HEK293T (cell line): ENCODE data around the gene LAMB1.
A peak's percentile ranks its signal among the peaks of the same experiment; 100 is the strongest.

Experiments
- CTCF ChIA-PET: fragments of 350-600 bp; formaldehyde crosslinking; extraction: SDS; loops from one replicate; lab custom pipeline; 2021; ENCODE audit warnings: antibody characterized with exemption, inconsistent platforms; lab: Yijun Ruan, JAX
- POLR2A ChIA-PET: fragments of 350-600 bp; formaldehyde crosslinking; extraction: SDS; loops from one replicate; lab custom pipeline; 2020; ENCODE audit warnings: antibody characterized with exemption, inconsistent platforms; lab: Yijun Ruan, JAX
- DNase-seq: peaks from one replicate; pipeline ENCODE4 v3.0.0; 2012; ENCODE audit warnings: mixed read lengths; ENCODE audit errors: extremely low spot score
- ARNT ChIP-seq: fragments of 450-650 bp; IDR thresholded peaks from 2 replicates; pipeline ENCODE4 v1.6.1; 2017; ENCODE audit warnings: mild to moderate bottlenecking
- BHLHE40 ChIP-seq: fragments of 450-650 bp; IDR thresholded peaks from 2 replicates; pipeline ENCODE4 v1.6.1; 2016; ENCODE audit warnings: mild to moderate bottlenecking, moderate library complexity, borderline replicate concordance
- CTBP1 ChIP-seq: fragments of 450-650 bp; IDR thresholded peaks from 2 replicates; pipeline ENCODE4 v1.6.1; 2016; ENCODE audit warnings: borderline replicate concordance
- ELF4 ChIP-seq: fragments of 450-650 bp; IDR thresholded peaks from 2 replicates; pipeline ENCODE4 v1.6.1; 2017; ENCODE audit warnings: antibody characterized with exemption
- FOXA1 ChIP-seq: fragments of 450-650 bp; IDR thresholded peaks from 2 replicates; pipeline ENCODE4 v1.6.1; 2016; ENCODE audit warnings: mild to moderate bottlenecking
- FOXK2 ChIP-seq: fragments of 450-650 bp; IDR thresholded peaks from 2 replicates; pipeline ENCODE4 v1.6.1; 2016; ENCODE audit warnings: mild to moderate bottlenecking
- FOXM1 ChIP-seq: fragments of 450-650 bp; IDR thresholded peaks from 2 replicates; pipeline ENCODE4 v1.6.1; 2017; ENCODE audit warnings: mild to moderate bottlenecking, borderline replicate concordance
- HDGF ChIP-seq: fragments of 450-650 bp; IDR thresholded peaks from 2 replicates; pipeline ENCODE4 v1.6.1; 2017; ENCODE audit warnings: antibody characterized with exemption, borderline replicate concordance
- L3MBTL2 ChIP-seq: fragments of 450-650 bp; conservative IDR thresholded peaks from 2 replicates; pipeline ENCODE4 v1.6.1; 2016; ENCODE audit warnings: mild to moderate bottlenecking
- LEF1 ChIP-seq: fragments of 450-650 bp; IDR thresholded peaks from 2 replicates; pipeline ENCODE4 v1.6.1; 2017; ENCODE audit warnings: mild to moderate bottlenecking, borderline replicate concordance
- NFRKB ChIP-seq: fragments of 450-650 bp; IDR thresholded peaks from 2 replicates; pipeline ENCODE4 v1.6.1; 2016; ENCODE audit warnings: mild to moderate bottlenecking, moderate library complexity
- PKNOX1 ChIP-seq: fragments of 450-650 bp; IDR thresholded peaks from 2 replicates; pipeline ENCODE4 v1.6.1; 2016
- SP1 ChIP-seq: fragments of 450-650 bp; IDR thresholded peaks from 2 replicates; pipeline ENCODE4 v1.6.1; 2017
- SUZ12 ChIP-seq: fragments of 450-650 bp; IDR thresholded peaks from 2 replicates; pipeline ENCODE4 v1.6.1; 2016; ENCODE audit warnings: mild to moderate bottlenecking
- TARDBP ChIP-seq: fragments of 450-650 bp; IDR thresholded peaks from 2 replicates; pipeline ENCODE4 v1.6.1; 2016
- ZNF384 ChIP-seq: fragments of 450-650 bp; IDR thresholded peaks from 2 replicates; pipeline ENCODE4 v1.6.1; 2016

Gene LAMB1

GRCh38 chr7:108002726-108003598 is at the start of gene LAMB1:
Gene LAMB1, minus strand, starts transcription at chr7:108003161. Its CDS starts 276 bp downstream, at chr7:108002885.
- ChIA-PET POLR2A (interaction anchor here (1.7 kb wide), 1 partner anchor 14 kb away, joined by 9 read pairs; no protein-coding TSS in a partner anchor), CTCF (interaction anchor here (1.3 kb wide), 1 partner anchor 14 kb away, joined by 4 read pairs; no protein-coding TSS in a partner anchor)
- TF ChIP-seq L3MBTL2 (peak; percentile 74), HDGF (no peak)
- peak; percentile 79 for DNase-seq

- CTCF ChIA-PET: no interaction called here
- POLR2A ChIA-PET: no interaction called here
Observed at GRCh38 chr7:108051454-108051853, 48.5 kb upstream of the LAMB1 start.

GRCh38 chr7:108049962-108050361 is 47.0 kb upstream of the LAMB1 start:
- ChIA-PET CTCF (no interaction called here), POLR2A (no interaction called here)
- TF ChIP-seq SP1: no peak
- no peak for DNase-seq

More at GRCh38 chr7:108051454-108051853, 48.5 kb upstream of the LAMB1 start:
- TF ChIP-seq FOXA1: no peak
- TF ChIP-seq LEF1: no peak
- TF ChIP-seq L3MBTL2: no peak
- no peak for TF ChIP-seq SP1
- no peak for TF ChIP-seq SUZ12
- no peak for TF ChIP-seq PKNOX1
- TF ChIP-seq FOXM1: no peak
- TF ChIP-seq ELF4: no peak
- no peak for TF ChIP-seq CTBP1
- no peak for TF ChIP-seq ZNF384
- TF ChIP-seq ARNT: no peak
- no peak for TF ChIP-seq HDGF
- no peak for TF ChIP-seq BHLHE40
- TF ChIP-seq TARDBP: no peak
- no peak for TF ChIP-seq NFRKB
- no peak for DNase-seq

GRCh38 chr7:108048422-108048821 is 45.5 kb upstream of the LAMB1 start:
- no peak for DNase-seq
- POLR2A ChIA-PET: no interaction called here
- CTCF ChIA-PET: no interaction called here
- TF ChIP-seq TARDBP: no peak
- TF ChIP-seq HDGF: no peak
- no peak for TF ChIP-seq LEF1
- no peak for TF ChIP-seq L3MBTL2
- no peak for TF ChIP-seq PKNOX1
- TF ChIP-seq ZNF384: no peak
- no peak for TF ChIP-seq SP1
- TF ChIP-seq BHLHE40: no peak
- no peak for TF ChIP-seq CTBP1
- no peak for TF ChIP-seq SUZ12
- no peak for TF ChIP-seq NFRKB
- TF ChIP-seq ARNT: no peak
- no peak for TF ChIP-seq FOXM1
- TF ChIP-seq FOXA1: no peak
- TF ChIP-seq ELF4: no peak

- ChIA-PET POLR2A (no interaction called here), CTCF (no interaction called here)
- TF ChIP-seq FOXM1: no peak
- no peak for TF ChIP-seq TARDBP
- no peak for TF ChIP-seq SUZ12
- no peak for TF ChIP-seq L3MBTL2
- TF ChIP-seq ARNT: no peak
- TF ChIP-seq NFRKB: no peak
- TF ChIP-seq CTBP1: no peak
- TF ChIP-seq ZNF384: no peak
- no peak for DNase-seq
Observed at GRCh38 chr7:108046952-108047506, 44.1 kb upstream of the LAMB1 start.

GRCh38 chr7:108045669-108046068 is 42.7 kb upstream of the LAMB1 start:
- ChIA-PET CTCF (no interaction called here), POLR2A (no interaction called here)
- no peak for DNase-seq
- no peak for TF ChIP-seq FOXK2
- TF ChIP-seq CTBP1: no peak
- TF ChIP-seq LEF1: no peak
- TF ChIP-seq FOXM1: no peak
- TF ChIP-seq PKNOX1: no peak
- no peak for TF ChIP-seq ELF4
- no peak for TF ChIP-seq HDGF
- no peak for TF ChIP-seq L3MBTL2
- TF ChIP-seq SUZ12: no peak
- no peak for TF ChIP-seq ZNF384
- no peak for TF ChIP-seq TARDBP
- no peak for TF ChIP-seq NFRKB
- TF ChIP-seq ARNT: no peak
- no peak for TF ChIP-seq FOXA1
- no peak for TF ChIP-seq BHLHE40
- no peak for TF ChIP-seq SP1
